NCI-H774 (cell line): Measurements from ENCODE around the gene OLFML1.
A peak's percentile ranks its signal among the peaks of the same experiment; 100 is the strongest.
"Not testable (repeated sequence)": the region's sequence is repeated elsewhere in the genome, so short reads cannot be mapped to it uniquely, and the experiment has no call there.

Experiments
- DNase-seq: peaks from one replicate; lab custom pipeline; 2025; lab: John Stamatoyannopoulos, UW

OLFML1 gene

GRCh38 chr11:7512525-7513233 is 27.4 kb downstream of the OLFML1 start:
- no peak for DNase-seq

- DNase-seq: peak; percentile 78
These were observed 28.2 kb downstream of the OLFML1 start, which contains the start of gene PPFIBP2 for GRCh38 chr11:7513234-7514098. Gene PPFIBP2, plus strand, starts transcription at chr11:7513999. Its CDS starts 35,477 bp downstream, at chr11:7549476.

GRCh38 chr11:7514099-7514591 is 28.8 kb downstream of the OLFML1 start:
- no peak for DNase-seq

- no peak for DNase-seq
These were observed 30.2 kb downstream of the OLFML1 start for GRCh38 chr11:7515447-7515886.

- no peak for DNase-seq
These were observed 31.2 kb downstream of the OLFML1 start for GRCh38 chr11:7516475-7516874.

- not testable (repeated sequence) for DNase-seq
These were observed 32.4 kb downstream of the OLFML1 start for GRCh38 chr11:7517743-7518142.

GRCh38 chr11:7518811-7519562 is 33.7 kb downstream of the OLFML1 start:
- DNase-seq: no peak

GRCh38 chr11:7520011-7520942 is 35.0 kb downstream of the OLFML1 start:
- no peak for DNase-seq

- DNase-seq: no peak
These were observed 35.7 kb downstream of the OLFML1 start for GRCh38 chr11:7520981-7521487.

- DNase-seq: no peak
These were observed 36.8 kb downstream of the OLFML1 start for GRCh38 chr11:7522121-7522520.

- no peak for DNase-seq
These were observed 37.2 kb downstream of the OLFML1 start for GRCh38 chr11:7522546-7522945.

GRCh38 chr11:7523416-7524210 is 38.3 kb downstream of the OLFML1 start:
- no peak for DNase-seq

GRCh38 chr11:7524462-7525235 is 39.3 kb downstream of the OLFML1 start:
- DNase-seq: no peak

GRCh38 chr11:7525424-7525823 is 40.1 kb downstream of the OLFML1 start:
- no peak for DNase-seq

GRCh38 chr11:7527029-7527428 is 41.7 kb downstream of the OLFML1 start:
- DNase-seq: no peak

GRCh38 chr11:7528514-7529049 is 43.3 kb downstream of the OLFML1 start:
- DNase-seq: no peak

GRCh38 chr11:7530013-7530640 is 44.8 kb downstream of the OLFML1 start:
- no peak for DNase-seq

- DNase-seq: no peak
These were observed 45.7 kb downstream of the OLFML1 start for GRCh38 chr11:7531011-7531410.
